HL-60 (cell line): Measurements from ENCODE around the gene SDHC.
"Not testable (repeated sequence)": the region's sequence is repeated elsewhere in the genome, so short reads cannot be mapped to it uniquely, and the experiment has no call there.

Experiments
- DNase-seq, 2 experiments: peaks; one replicate each; pipeline ENCODE4 v3.0.0-alpha.2; 2010 to 2020; ENCODE audit warnings: low read depth in 1 of 2, low spot score in 1 of 2
- H3K27ac ChIP-seq: fragments of 250-450 bp; sonication (Bioruptor Pico); replicated peaks from 2 replicates; pipeline ENCODE4 v1.5.1; 2020; ENCODE audit warnings: mild to moderate bottlenecking, moderate library complexity
- H3K27me3 ChIP-seq: fragments of 250-450 bp; sonication (Bioruptor Pico); 2 replicates; pipeline ENCODE4 v1.5.1; 2021; ENCODE audit warnings: mild to moderate bottlenecking, moderate library complexity; ENCODE audit not compliant: insufficient read depth, poor library complexity, severe bottlenecking
- H3K4me3 ChIP-seq: replicated peaks from 2 replicates; pipeline ENCODE4 v1.5.1; 2011; ENCODE audit warnings: mild to moderate bottlenecking, control low read depth, low read length; ENCODE audit not compliant: insufficient read depth
- GABPA ChIP-seq: IDR thresholded peaks from 2 replicates; pipeline ENCODE4 v1.6.1; 2012; ENCODE audit warnings: low read depth
- POLR2AphosphoS5 ChIP-seq: IDR thresholded peaks from 2 replicates; pipeline ENCODE4 v1.6.1; 2012; ENCODE audit warnings: low read depth
- SPI1 ChIP-seq: IDR thresholded peaks from 2 replicates; pipeline ENCODE4 v1.6.1; 2012; ENCODE audit warnings: low read depth, mild to moderate bottlenecking, borderline replicate concordance
- TF ChIP-seq, protein P1 (sequence below): IDR thresholded peaks from 2 replicates; pipeline ENCODE4 v1.6.1; 2012; ENCODE audit warnings: low read depth; ENCODE audit not compliant: insufficient replicate concordance
- TF ChIP-seq, protein P2 (sequence below): IDR thresholded peaks from one replicate; pipeline ENCODE4 v1.5.1; 2011; ENCODE audit warnings: low read length, control low read depth, inconsistent platforms; ENCODE audit not compliant: insufficient read depth

The SDHC gene

GRCh38 chr1:161382214-161383019 is 68.2 kb downstream of the SDHC start:
- H3K27ac ChIP-seq = no peak overlapping the region
- H3K27me3 ChIP-seq = no peaks in the 10 kb centered on the region
- H3K4me3 ChIP-seq = no peak overlapping the region
- TF ChIP-seq, protein P1, sequence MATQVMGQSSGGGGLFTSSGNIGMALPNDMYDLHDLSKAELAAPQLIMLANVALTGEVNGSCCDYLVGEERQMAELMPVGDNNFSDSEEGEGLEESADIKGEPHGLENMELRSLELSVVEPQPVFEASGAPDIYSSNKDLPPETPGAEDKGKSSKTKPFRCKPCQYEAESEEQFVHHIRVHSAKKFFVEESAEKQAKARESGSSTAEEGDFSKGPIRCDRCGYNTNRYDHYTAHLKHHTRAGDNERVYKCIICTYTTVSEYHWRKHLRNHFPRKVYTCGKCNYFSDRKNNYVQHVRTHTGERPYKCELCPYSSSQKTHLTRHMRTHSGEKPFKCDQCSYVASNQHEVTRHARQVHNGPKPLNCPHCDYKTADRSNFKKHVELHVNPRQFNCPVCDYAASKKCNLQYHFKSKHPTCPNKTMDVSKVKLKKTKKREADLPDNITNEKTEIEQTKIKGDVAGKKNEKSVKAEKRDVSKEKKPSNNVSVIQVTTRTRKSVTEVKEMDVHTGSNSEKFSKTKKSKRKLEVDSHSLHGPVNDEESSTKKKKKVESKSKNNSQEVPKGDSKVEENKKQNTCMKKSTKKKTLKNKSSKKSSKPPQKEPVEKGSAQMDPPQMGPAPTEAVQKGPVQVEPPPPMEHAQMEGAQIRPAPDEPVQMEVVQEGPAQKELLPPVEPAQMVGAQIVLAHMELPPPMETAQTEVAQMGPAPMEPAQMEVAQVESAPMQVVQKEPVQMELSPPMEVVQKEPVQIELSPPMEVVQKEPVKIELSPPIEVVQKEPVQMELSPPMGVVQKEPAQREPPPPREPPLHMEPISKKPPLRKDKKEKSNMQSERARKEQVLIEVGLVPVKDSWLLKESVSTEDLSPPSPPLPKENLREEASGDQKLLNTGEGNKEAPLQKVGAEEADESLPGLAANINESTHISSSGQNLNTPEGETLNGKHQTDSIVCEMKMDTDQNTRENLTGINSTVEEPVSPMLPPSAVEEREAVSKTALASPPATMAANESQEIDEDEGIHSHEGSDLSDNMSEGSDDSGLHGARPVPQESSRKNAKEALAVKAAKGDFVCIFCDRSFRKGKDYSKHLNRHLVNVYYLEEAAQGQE = no peak
- TF ChIP-seq, protein P2, sequence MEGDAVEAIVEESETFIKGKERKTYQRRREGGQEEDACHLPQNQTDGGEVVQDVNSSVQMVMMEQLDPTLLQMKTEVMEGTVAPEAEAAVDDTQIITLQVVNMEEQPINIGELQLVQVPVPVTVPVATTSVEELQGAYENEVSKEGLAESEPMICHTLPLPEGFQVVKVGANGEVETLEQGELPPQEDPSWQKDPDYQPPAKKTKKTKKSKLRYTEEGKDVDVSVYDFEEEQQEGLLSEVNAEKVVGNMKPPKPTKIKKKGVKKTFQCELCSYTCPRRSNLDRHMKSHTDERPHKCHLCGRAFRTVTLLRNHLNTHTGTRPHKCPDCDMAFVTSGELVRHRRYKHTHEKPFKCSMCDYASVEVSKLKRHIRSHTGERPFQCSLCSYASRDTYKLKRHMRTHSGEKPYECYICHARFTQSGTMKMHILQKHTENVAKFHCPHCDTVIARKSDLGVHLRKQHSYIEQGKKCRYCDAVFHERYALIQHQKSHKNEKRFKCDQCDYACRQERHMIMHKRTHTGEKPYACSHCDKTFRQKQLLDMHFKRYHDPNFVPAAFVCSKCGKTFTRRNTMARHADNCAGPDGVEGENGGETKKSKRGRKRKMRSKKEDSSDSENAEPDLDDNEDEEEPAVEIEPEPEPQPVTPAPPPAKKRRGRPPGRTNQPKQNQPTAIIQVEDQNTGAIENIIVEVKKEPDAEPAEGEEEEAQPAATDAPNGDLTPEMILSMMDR = peak; percentile 47
- peak; percentile 21 to 35 for DNase-seq

GRCh38 chr1:161388639-161389038 is 74.5 kb downstream of the SDHC start:
- H3K4me3 ChIP-seq = no peak overlapping the region
- DNase-seq = no peak
- no peaks in the 10 kb centered on the region for H3K27me3 ChIP-seq
- TF ChIP-seq POLR2AphosphoS5 = no peak
- no peak overlapping the region for H3K27ac ChIP-seq

DNA sequence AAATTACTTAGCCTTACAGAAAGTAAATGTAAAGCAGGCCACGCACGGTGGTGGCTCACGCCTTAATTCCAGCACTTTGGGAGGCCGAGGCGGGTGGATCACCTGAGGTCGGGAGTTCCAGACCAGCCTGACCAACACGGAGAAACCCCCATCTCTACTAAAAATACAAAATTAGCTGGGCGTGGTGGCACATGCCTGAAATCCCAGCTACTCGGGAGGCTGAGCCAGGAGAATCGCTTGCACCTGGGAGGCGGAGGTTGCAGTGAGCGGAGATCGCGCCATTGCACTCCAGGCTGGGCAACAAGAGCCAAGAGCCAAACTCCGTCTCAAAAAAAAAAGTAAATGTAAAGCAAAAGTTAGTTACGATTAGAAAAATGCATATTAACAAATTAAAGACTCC is 75.0 kb downstream of the SDHC start:
- H3K27ac ChIP-seq = peak overlapping the region; percentile 74
- DNase-seq, H3K27me3 ChIP-seq: not testable (repeated sequence)
- H3K4me3 ChIP-seq = peak overlapping the region; percentile 50

DNA sequence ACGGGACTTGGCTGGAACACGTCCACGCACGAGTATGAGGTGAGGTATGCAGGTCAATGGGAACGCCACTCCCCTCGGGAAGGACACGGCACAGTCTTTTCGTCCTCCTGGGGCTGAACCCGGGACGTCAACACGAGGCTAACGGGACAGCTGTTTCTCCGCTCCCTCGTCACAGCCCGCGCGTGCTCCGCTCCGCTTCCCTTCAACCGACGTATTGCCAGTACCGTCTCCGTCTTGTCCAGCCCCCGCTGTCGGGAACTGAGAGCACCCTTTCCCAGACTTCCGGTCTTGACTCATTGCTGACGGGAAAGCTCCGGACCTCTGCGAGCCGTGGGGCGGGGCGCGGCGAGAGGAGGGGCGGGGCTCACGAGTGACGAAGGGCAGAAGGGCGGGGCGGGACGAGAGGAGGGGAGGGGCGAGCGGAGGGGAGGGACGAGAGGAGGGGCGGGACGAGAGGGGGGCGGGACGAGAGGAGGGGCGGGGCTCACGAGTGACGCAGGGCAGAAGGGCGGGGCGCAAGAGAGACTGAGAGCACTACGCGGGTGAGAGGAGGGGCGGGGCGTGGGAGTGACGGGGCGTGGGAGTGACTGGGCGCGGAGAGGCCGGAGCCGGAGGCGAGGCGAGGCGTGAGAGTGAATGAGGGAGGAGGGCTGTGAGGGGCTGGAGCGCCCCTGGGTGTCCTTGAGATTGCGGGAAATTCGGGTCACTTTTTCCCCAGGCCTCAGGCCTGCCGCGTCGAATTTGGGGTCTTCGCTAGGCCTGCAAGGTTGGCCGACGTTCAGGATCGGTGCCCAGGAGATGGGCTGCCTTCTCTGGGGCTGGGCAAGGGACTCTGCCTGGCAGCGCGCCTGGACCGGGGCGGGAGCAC is 75.7 kb downstream of the SDHC start:
- DNase-seq = peak; percentile 92 to 95
- TF ChIP-seq, protein P2 = no peak
- peak; percentile 95 for TF ChIP-seq POLR2AphosphoS5
- peak overlapping the region; percentile 52 for H3K4me3 ChIP-seq
- peak overlapping the region; percentile 74 for H3K27ac ChIP-seq
- H3K27me3 ChIP-seq = no peaks in the 10 kb centered on the region

GRCh38 chr1:161390559-161390858 is 76.3 kb downstream of the SDHC start:
- no peak for DNase-seq
- TF ChIP-seq SPI1 = no peak
- no peak for TF ChIP-seq POLR2AphosphoS5
- TF ChIP-seq, protein P2 = no peak
- TF ChIP-seq, protein P1 = no peak
- TF ChIP-seq GABPA = no peak
- H3K27ac ChIP-seq = peak overlapping the region; percentile 19; the same call in 1 of the 2 replicates

DNA sequence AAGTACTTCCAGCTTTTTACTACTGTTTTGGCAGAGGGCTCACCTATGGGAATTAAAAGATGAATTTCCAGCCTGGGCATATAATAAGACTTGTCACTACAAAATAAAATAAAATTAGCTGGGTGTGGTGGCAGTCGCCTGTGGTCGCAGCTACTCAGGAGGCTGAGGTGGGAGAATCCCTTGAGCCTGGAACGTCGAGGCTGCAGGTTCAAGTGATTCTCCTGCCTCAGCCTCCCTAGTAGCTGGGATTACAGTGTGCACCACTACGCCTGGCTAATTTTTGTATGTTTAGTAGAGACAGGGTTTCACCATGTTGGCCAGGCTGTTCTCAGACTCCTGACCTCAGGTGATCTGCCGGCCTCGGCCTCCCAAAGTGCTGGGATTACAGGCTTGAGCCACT is 77.0 kb downstream of the SDHC start:
- not testable (repeated sequence) for DNase-seq, H3K27ac ChIP-seq, H3K27me3 ChIP-seq, H3K4me3 ChIP-seq

More at GRCh38 chr1:161390559-161390858, 76.3 kb downstream of the SDHC start:
- Histone ChIP-seq H3K27me3 (no peaks in the 10 kb centered on the region), H3K4me3 (peak overlapping the region; percentile 52)
